NCI-H1694 (cell line): Measurements from ENCODE around the gene JAZF1.
A peak's percentile ranks its signal among the peaks of the same experiment; 100 is the strongest.
"Not testable (repeated sequence)": the region's sequence is repeated elsewhere in the genome, so short reads cannot be mapped to it uniquely, and the experiment has no call there.

ENCODE experiments used
- DNase-seq: peaks from one replicate; lab custom pipeline; 2025; lab: John Stamatoyannopoulos, UW

The JAZF1 gene

DNA sequence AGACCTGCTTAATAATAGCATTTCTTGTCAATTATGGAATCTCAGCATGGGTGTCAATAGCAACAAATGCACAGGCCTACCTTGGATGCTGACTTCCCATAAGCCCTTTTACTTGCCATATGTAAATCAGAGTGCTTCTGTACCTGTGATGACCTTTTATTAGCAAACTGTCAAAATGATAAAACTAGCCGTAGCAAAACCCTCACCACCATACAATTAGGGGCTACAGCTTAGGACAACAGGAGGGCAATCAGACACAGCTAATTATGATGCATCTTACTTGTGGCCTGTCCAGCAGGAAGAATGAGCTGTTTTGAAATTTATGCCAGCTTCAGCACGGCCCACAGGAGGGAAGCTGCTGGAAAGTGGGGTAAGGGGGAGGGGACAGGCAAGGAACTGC is 239.1 kb downstream of the JAZF1 start:
- no peak for DNase-seq

DNA sequence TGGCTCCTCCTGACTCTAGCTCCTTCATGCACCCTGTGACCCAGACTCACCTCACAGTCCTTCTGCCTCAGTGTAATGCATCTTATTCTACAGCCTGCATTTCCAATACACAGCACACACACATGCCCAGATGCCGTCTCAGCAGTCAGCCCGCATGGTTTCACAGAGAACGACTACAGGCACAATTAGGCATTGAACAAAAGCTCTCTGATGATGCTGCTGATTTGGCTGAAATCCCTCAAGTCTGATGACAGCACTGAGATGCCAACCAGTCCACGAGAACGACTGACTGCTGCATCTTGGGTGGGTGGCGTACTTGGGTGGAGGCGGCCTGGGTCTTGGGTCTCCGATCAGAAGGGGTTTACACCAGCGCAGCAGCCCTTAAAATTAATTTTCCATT is 240.3 kb downstream of the JAZF1 start:
- DNase-seq: no peak

DNA sequence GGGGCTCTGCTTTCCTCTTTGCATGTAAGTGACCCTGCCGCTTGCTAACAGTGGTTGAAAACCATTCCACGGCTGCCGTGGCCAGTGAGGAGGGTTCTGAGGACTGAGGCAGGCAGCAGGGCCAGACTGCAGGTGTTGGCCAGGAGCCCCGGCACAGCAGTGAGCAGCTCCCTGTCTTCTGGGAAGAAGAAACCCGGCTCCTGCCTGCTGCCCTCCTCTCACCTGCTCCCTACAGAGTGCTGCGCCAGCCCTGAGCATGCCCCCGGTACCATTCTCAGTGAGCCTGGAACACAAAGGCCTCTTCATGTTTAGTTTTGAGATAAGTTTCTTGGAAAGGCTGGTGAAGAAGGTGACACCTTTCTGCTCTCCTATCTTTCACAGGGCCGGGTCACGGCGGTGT is 240.7 kb downstream of the JAZF1 start:
- no peak for DNase-seq

DNA sequence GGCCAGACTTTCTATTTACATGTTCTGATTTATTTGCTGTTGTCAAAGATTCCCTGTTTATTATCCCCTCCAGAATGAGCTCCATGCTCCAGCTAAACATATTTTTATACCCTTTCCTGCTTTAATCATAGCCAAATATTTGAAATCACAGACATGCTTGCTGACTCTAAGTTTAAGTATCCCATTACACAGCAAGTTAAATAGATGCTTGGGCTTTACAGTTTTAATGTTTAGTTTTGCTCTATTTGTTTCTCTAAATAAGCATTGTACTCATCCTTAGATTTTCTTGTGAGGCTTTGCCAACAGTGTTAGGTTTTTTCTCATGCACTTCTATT is 243.9 kb downstream of the JAZF1 start:
- no peak for DNase-seq

DNA sequence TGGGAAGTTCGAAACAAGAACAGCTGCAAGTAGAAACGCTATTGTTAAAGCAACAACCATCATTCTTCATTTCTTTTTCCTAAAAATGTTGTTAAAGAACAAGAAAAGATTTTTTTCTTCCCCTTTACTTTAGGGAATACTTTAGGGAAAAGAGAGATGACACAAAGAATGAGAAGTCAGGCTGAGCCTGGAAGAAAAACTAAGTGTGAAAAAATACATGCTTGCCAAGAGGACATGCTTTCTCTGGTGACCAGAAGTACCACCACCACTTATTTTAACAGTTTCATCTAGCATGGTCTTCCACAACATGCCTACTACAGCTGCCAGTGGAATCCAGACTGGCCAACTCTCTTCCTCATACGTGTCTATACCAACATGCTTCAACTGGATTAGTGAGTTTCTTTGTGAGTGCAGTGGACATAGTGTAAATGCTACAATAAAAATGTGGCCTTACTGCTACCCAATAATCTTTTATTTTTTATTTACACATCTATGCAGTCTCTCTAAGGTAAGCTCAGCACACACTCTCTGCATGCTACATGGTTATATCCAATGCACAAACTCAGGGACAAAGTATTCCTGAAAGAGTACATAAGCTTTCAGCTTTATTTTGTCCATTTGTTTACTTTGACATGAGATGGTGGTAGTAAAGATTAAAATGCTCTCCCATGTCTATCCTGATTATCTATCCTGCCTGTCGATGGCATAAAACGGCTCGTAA is 244.4 kb downstream of the JAZF1 start:
- no peak for DNase-seq

DNA sequence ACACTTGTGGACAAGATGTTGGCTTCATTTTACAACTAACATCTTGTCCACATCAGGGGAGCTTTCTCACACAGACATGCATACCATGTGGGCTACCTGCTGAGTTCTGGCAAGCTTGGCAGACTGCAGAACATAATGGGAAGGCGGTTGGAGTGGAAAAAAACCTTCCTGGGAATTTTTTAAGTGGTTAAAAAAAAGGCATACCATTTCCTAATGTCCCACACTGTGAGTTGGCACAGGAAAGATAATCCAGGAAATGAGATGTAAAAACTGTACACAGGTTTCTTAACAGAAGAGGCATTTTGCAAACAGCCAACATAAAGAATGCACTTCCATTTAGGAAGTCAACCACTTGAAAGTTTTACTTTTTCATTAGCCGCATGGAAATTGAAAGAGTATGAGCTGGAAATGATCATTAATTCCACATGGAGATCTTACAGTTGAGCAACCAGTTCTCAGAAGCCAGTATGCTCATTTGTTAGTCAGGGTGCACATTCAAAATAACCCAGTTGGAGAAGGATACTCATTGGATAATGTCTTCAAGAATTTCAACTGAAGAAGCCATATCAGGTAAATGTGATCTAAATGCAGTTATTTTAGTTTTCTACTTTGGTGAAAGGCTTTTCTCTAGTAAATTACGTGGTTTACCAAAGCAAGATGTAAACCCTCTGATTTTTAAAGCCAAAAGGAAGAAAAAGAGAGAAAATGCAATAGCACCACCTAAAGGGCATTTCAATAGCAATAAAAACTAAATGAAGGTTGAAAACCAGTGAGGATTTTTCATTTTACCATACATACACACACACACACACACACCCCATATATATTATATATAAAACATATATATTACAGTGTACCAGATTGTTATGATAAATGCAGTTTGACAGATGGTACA is 246.7 kb downstream of the JAZF1 start:
- DNase-seq: no peak

DNA sequence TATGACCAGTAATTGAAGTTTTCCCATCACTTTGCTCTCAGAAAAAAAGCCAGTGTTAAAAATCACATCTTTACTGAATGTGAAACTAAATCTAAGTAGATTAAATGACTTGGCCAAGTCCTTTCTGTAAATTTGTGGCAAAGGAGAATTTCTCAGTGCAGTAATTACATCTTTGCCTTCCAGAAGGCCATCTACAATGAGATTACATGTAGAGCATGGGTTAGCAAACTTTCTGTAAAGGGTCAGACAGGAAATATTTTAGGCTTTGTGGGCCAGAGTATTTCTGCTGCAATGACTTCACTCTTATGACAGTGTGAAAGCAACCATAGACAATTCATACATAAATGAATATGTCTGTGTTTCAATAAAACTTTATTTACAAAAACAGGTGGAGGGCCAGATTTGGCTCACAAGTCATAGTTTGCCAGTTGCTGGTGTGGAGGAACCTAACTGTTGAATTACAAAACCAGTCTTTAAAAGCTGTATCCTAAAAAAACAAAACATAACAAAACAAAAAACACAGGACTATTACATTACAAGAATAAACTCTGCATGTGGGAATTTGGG is 249.6 kb downstream of the JAZF1 start:
- no peak for DNase-seq

DNA sequence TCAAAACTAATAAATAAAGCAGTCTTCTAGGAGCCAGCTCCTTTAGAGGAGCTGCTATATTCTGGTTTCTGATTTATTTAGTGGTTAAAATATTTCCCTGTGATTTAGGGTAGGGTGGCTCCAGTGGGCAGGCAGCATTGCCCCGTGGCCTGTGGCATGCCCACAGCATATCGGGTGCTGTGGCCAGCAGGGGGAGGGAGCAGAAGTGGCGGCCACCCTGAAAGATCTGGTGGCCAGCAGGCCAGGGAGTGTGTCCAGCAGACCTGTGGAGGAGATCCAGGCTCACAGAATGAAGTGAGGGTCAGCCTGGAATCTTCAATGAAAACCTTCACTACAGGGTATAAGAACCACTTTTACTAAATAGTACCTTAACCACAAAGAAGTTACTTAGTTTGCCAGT is 251.5 kb downstream of the JAZF1 start:
- no peak for DNase-seq

DNA sequence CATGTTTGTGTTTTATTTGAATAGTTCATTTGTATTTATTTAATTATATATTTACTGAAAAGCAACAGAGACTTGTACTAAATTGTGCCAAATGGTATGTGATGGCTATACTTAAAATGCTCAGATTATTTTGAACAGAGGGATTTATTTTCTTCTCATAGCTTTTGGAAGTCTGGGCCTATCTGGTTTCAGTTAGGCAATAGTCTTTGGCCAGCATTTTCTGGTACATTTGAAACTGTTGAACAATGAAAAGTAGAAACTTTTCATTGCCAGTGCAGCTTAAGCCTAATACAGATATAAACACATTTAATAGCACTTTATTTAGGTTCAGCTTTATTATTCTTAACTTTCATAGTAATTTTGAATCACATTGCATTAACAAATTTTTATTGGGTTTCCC is 252.6 kb downstream of the JAZF1 start:
- DNase-seq: no peak

DNA sequence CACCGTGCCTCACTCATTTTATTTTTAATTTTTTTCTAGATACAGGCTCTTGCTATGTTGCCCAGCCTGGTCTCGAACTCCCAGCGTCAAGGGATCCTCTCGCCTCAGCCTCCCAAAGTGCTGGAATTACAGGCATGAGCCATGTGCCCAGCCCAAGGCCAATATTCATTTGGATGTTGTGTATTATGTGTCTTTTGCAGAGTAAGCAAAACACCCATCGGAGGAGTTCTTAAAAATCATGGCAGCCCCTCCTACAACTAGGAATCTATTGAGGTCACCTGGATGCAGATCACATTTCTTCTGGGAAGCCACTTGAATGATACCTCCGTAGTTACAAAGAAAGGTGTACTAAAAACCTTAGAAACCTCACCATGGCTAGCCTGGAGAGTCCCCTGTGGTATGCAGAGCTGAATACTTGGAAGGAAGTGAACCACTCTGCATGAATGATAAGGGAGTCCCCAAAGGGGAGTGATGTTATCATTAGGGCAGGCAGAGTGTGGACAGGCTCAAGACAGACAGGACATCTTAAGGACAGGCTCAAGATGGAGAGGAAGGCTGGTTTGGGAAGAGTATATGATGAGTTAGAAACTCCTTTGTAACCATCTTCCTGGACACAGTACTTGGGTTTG is 254.9 kb downstream of the JAZF1 start:
- no peak for DNase-seq

DNA sequence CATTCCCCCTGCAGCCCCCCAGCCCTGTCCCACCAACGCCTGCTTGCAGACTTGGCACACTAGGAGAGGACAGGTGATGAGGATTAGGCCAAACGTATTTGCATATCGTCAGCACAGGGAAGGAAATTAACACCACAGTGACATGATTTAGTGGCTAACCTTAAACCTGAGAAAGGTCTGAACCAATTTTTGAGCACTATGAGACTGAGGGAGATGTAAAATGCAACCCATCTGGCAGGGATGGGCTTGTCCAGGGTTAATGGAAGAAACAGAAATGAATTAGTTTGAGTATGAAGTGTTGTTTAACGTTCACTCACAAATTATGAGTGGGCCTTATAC is 257.0 kb downstream of the JAZF1 start:
- no peak for DNase-seq

DNA sequence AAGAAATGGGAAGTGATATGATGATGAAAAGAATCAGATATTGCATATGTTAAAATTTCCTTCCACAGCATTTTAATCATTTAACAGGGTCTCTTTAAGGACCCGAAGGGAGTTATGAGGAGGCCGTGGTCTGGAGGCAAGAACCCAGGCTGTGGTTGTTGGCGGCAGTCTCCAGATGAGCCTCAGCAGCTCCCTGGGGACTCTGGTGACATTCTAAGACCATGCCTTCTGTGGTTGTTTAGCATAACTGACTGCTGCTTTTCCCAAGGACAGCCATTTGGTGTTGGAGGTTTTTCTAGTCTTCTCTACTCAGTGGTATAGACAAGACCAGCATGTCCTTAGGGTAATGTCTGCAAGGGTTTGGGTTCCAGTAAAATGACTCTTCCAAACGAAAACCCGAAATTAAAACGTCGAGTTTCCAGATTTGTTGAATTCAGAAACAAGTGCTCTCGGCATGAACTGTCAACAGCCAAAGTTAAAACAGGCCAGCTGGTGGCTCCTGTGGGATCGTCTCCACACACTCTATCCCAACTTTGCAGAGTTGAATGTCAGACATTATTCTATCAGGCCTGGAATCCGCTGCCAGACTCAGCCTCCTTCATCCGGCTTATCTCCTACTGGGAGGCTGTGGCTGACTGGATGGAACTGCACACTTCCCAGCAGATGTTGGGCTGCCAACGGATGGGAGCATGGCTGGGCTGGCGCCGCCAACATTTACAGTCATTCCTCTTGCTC is 257.5 kb downstream of the JAZF1 start:
- no peak for DNase-seq

DNA sequence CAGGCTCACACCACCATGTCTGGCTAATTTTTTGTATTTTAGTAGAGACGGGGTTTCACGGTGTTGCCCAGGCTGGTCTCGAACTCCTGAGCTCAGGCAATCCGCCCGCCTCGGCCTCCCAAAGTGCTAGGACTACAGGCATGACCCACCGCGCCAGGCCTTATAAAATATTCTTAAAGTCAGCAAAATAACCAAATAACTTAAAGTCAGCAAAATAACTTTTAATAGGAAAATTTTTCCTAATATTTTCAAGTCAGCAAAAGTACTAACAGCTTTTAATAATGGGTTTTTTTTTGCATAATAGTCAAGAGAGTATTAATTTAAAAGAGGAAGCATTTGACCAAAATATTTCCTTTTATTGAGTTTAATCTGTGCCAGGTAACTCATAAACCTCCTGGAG is 258.2 kb downstream of the JAZF1 start:
- DNase-seq: not testable (repeated sequence)

DNA sequence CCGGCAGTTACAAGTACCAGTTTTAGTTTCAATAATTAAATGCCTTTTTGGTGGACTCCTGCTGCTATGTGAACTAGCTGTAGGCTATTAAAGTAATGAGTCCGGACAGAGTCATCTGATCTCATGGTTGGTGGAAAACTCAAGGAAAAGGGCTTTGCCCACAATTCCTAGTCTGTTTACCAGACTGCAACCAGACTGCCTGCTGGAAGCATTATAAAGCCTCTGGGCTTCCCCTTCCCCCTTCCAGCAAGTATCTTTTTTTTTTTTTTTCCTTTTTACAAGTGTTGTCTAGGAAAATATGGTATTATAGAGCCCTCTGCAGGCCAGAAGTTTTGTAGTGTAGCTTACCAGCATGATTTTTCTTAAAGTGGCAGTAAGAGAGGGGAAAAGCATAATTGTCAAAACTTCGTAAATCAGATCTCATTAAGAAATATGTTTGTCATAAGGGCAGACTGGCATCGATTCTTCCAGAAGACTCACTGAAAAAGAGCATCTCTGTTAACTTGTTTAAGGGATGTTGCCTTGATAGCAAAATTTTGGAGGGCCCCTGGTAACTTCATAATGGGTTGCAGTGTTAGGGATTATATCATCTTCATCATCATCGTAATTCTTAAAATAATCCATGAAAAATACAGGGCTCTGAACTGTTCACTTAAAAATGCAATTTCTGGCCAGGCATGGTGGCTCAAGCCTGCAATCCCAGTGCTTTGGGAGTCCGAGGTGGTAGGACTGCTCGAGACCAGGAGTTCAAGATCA is 259.3 kb downstream of the JAZF1 start:
- peak; percentile 90 for DNase-seq

DNA sequence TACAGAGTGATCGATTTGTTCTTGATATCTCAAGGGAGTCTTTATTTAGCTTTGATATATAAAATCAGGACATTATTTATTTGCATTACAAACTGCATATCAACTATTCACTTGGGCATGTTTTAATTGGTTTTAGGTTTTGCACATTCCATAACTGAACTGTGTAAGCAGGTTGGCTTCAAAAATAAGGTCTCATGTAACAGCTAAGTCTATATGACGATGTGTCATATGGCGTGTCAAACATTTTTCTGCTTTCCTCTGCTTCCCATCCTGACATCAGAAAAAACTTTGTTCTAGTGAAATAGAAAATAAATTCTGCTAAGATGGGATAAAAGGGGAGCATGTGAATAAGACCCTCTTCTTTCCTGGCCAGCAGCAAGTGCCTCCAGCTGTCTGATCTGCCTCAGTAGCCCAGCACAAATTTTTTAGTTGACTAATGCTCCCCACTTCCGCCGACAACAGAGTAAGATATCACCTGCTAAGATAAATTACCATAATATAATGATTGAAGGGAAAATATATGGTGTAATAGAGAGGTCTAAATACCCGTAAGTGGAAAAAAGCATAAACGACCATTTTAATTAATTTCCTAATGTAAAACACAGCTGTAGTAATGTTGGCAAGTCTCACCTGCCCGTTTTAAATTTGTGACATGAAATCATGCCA is 260.2 kb downstream of the JAZF1 start:
- DNase-seq: no peak

DNA sequence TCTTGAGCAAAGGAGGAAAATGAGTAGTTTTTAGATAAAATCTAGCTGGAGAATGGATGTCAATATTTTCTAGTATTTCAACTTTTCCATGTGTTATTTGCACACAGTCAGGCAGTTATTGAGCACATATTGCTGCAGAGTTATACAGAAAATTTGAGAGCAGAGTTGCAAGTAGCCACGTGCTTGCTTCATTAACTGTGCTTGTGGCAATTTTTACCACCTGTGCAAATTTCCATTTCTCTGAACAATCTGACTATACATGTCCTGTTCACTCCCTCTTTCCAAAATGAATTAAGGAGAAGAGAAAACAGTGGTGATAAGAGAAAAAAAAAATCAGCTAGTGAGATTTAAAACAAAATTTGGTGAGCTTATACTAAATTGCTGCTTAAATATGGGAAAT is 262.1 kb downstream of the JAZF1 start:
- no peak for DNase-seq

DNA sequence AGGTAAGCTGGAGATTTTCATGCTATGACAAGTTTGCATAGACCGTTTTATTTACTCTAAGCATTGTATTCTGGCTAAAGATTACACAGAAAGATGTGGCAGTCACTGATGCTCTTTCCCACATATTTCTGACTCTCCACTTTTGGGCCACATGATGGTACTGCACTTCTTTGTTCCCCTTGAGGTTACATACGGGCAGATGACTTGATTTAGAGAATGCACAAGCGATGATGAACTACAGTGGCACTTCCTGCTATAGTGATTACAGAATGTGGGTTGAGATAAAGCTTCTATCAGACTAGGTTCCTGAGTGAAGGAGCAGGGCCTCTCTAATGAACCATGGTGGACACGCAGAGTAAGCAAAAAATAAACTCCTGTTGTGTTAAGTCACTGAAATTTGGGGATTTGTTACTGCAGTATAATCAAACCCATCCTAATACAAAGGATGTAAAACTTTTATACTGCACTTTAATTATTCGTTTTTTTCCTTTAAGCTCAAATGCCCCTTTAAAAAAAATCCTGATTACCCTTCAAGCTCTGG is 262.8 kb downstream of the JAZF1 start:
- no peak for DNase-seq

DNA sequence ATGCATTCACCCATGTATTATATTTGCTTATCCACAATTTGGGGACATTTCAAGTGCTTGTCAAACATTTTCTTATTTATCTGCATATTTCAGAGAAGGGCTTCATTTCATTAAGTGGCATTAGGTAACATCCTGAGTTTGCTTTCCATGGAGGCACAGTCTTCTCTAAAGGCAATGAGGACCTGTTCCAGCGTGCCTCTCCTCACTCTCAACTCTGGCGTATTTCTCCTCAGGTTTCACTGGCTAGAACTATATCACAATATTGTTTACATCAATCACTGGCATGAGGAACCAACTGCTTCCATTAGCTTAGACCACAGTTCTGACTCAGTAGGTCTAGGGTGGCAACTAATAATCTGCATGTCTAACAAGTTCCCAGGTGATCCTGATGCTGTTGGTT is 263.5 kb downstream of the JAZF1 start:
- no peak for DNase-seq

DNA sequence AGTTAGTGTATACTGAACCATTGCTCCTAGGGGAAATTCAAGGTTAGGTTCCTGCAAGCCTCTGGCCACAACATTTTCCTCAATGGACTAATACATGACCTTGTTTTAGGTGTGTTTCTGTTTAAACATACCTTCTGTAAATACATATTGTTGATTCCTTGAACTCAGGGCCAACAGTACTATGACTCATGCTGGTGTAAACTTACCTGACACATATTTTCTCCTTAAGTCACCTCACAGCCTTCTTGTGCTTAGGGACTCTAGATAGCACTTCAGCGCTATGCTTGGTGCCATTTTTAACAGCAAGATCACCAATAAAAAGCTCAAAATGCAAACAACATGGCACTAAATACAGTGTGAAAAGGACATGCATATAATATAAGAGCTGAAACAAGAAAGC is 264.2 kb downstream of the JAZF1 start:
- DNase-seq: no peak

DNA sequence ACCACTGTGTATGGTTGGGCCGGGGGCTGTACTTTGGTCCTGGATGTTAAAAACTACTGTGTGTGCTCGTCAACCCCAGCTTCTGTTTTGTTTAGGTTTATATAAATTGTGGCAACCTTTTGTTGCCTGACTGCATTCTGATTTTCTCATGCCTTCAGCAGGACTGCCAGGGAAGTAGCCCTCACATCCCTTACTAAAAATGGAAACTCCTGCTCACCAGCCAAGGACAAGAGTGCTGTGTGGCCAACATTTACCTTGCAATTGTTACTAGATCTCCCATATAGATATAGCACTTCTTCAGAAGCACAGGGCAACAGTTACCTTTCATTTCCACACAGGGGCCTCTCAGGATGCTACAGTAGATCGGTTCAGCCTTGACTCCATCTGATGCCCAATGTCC is 266.2 kb downstream of the JAZF1 start:
- DNase-seq: no peak

DNA sequence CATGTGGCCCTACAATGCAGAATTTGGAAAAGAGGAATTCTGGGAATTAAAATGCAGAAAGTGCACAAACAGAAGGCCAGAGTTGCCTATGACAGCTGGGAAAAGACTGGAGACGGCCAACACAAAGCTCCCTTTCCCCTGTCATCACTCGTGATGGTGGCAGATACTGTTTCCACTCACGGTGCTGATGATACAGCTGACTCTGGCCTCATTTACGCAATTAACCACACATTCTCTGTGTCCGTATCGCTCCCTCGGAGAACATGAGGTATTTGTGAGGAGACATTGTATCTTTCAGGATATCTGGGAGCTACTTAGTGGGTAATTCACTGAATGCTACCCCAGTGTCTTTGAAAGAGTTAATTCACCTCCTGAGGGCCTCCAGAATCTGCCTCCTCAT is 267.8 kb downstream of the JAZF1 start:
- no peak for DNase-seq
